ENCODE results near the gene C8B. TPM values are rescaled to one million over a fixed set of nuclear protein-coding genes. Genes with fewer than 3 reads are reported as not detected.

The C8B gene
- total RNA-seq, 1 donor from 2014 or later = 1.2 TPM

- Histone ChIP-seq H3K27me3 (ENCODE audit: low read depth) (no peaks in the 10 kb centered on the region), H3K4me1 (peaks cover 10% of the 10 kb centered on the region), H3K27ac (no peak overlapping the region), H3K4me3 (no peak overlapping the region), H3K36me3 (no peaks in the 10 kb centered on the region), H3K9me3 (no peaks in the 10 kb centered on the region)
- ATAC-seq = peak in 1 of 2 donors; percentile 46
- intact Hi-C loops (cut with DNase I) = no loop called here
- no peak for DNase-seq
- no peak for TF ChIP-seq CTCF (IDR thresholded peaks at IDR 0.05)
These were observed 54.5 kb downstream of the C8B start for GRCh38 chr1:56911098-56911938.

- intact Hi-C loops (cut with DNase I) = no loop called here
- H3K27me3 ChIP-seq (ENCODE audit: low read depth) = no peaks in the 10 kb centered on the region
- ATAC-seq (peak; percentile 76 to 83), DNase-seq (no peak)
- peaks cover 10% of the 10 kb centered on the region for H3K4me1 ChIP-seq
- H3K9me3 ChIP-seq = no peaks in the 10 kb centered on the region
- no peak for TF ChIP-seq CTCF (IDR thresholded peaks at IDR 0.05)
- H3K27ac ChIP-seq = no peak overlapping the region
- no peaks in the 10 kb centered on the region for H3K36me3 ChIP-seq
- H3K4me3 ChIP-seq = no peak overlapping the region
These were observed 55.3 kb downstream of the C8B start for GRCh38 chr1:56910441-56910985.

- no peak for DNase-seq
- TF ChIP-seq CTCF (IDR thresholded peaks at IDR 0.05) = no peak
- intact Hi-C loops (cut with DNase I) = no loop called here
- no peaks in the 10 kb centered on the region for H3K36me3 ChIP-seq
- H3K27ac ChIP-seq = no peak overlapping the region
- H3K9me3 ChIP-seq = no peaks in the 10 kb centered on the region
- no peaks in the 10 kb centered on the region for H3K27me3 ChIP-seq (ENCODE audit: low read depth)
- no peak overlapping the region for H3K4me3 ChIP-seq
- peak; percentile 23 to 33 for ATAC-seq
- peaks cover 10% of the 10 kb centered on the region for H3K4me1 ChIP-seq
These were observed 57.1 kb downstream of the C8B start for GRCh38 chr1:56908619-56909221.

GRCh38 chr1:56905667-56906066 lies 60.1 kb downstream of the C8B start:
- Histone ChIP-seq H3K4me1 (peaks cover 6% of the 10 kb centered on the region), H3K4me3 (no peak overlapping the region), H3K36me3 (no peaks in the 10 kb centered on the region), H3K27me3 (ENCODE audit: low read depth) (no peaks in the 10 kb centered on the region), H3K9me3 (no peaks in the 10 kb centered on the region), H3K27ac (no peak overlapping the region)
- no peak for ATAC-seq
- no peak for DNase-seq
- no peak for TF ChIP-seq CTCF (IDR thresholded peaks at IDR 0.05)
- intact Hi-C loops (cut with DNase I) = no loop called here

GRCh38 chr1:56904663-56905397 lies 61.0 kb downstream of the C8B start:
- Histone ChIP-seq H3K4me1 (no peaks in the 10 kb centered on the region), H3K27ac (no peak overlapping the region), H3K36me3 (no peaks in the 10 kb centered on the region), H3K9me3 (no peaks in the 10 kb centered on the region), H3K4me3 (no peak overlapping the region), H3K27me3 (ENCODE audit: low read depth) (no peaks in the 10 kb centered on the region)
- ATAC-seq (no peak), DNase-seq (no peak)
- intact Hi-C loops (cut with DNase I) = no loop called here
- no peak for TF ChIP-seq CTCF (IDR thresholded peaks at IDR 0.05)
